Renal pelvis (tissue), 4 donors: ENCODE measurements around the gene MYT1. TPM values are rescaled to one million over a fixed set of nuclear protein-coding genes. Genes with fewer than 3 reads are reported as not detected.
"Not testable (repeated sequence)": the region's sequence is repeated elsewhere in the genome, so short reads cannot be mapped to it uniquely, and the experiment has no call there.

Experiments
- DNase-seq: peaks from one replicate; pipeline ENCODE4 v3.0.0-alpha.2; 2013
- polyA plus RNA-seq, 3 donors: library from polyadenylated mRNA; unstranded; fragments of 120-200 nt; gene quantifications; one replicate each; pipeline ENCODE4 v1.2.1, GENCODE V29; 2013; ENCODE audit not compliant: insufficient read length in 3 of 3

Gene MYT1
- polyA plus RNA-seq, 3 donors = 0.44 to 0.80 (median 0.61) TPM

DNA sequence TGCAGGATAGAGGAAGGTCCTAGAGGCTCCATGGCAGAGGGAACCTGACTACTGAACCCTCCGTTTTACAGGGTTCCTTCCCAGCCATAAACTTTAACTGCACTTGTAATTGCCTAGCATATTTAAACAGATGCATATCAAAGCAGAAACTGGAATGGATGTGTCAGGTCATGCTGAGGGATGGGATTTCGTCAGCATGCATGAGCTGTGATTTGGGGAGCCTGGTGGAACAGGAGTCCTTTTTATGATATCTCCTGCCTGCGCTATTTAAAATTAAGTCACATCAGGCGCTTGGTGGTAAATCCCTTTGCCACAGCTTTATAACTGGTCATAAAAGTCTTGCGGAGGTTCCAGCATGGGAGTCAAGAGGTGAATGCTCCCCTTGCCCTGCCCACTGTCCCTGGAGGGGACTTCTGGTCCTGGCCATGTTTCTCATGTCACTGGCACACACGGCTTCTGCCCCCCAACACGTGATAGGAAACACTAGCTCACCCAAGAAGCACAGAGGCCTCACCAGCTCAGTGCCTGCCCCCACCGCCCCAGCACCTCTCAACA lies 65.3 kb downstream of the MYT1 start:
- no peak for DNase-seq

- DNase-seq = no peak
Measured at GRCh38 chr20:64230461-64231145, 66.4 kb downstream of the MYT1 start.

DNA sequence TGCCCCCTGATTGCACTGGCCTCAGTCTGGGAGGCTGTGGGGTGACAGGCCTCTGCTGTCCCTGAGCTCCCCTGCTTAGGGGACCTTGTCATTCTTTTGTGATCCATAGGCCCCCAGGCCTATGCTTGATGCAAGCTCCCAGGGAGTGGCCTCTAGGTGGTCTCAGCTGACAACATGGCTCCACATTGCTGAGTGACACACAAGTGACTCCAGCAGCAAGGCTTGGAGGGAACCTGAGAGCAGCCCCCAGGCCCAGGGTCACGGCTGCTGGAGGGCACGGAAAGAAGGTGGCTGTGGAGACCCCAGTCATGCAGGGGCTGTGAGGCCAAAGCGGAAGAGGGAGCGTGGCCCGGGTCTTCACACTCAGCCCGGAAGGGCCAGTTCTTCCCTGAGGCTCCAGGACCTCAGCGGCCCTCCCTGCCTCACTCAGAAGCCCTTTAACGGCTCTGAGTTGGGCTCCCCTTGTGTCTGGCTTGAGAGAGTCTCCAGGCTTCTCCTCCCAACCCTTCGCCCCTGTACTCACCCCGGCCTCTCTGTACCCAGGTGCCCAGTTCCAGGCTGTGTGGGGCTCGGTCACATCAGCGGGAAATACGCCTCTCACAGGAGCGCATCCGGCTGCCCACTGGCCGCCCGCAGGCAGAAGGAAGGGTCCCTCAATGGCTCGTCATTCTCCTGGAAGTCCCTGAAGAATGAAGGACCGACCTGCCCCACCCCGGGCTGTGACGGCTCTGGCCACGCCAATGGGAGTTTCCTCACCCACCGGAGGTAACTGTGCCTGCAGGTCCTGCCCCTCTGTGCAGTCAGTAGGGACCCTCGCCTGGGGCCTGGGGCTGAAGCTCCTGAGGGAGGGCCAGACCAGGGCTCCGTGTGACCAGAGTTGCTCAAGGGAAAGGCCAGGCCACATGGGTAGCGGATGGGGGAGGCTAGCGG lies 67.6 kb downstream of the MYT1 start:
- DNase-seq = no peak

DNA sequence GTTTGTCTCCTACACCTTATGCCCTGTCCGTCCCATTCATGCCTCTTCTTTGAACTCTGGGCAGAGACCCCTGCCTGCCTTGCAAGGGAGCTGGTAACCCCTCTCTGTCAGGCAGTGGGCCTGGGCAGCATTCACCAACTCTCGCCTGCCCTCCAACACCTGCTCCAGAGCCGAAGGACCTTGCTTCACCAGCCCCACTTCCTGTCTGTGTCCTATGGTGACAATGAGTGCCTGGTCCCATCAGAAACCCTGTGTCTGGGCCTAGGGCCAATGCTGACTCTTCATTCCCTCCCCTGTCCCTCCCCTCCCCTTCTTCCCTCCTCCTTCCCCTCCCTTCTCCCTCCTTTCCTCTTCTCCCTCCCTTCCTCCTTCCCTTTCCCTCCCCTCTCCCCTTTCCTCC lies 68.5 kb downstream of the MYT1 start:
- DNase-seq = no peak

- no peak for DNase-seq
Measured at GRCh38 chr20:64233725-64234124, 69.5 kb downstream of the MYT1 start.

DNA sequence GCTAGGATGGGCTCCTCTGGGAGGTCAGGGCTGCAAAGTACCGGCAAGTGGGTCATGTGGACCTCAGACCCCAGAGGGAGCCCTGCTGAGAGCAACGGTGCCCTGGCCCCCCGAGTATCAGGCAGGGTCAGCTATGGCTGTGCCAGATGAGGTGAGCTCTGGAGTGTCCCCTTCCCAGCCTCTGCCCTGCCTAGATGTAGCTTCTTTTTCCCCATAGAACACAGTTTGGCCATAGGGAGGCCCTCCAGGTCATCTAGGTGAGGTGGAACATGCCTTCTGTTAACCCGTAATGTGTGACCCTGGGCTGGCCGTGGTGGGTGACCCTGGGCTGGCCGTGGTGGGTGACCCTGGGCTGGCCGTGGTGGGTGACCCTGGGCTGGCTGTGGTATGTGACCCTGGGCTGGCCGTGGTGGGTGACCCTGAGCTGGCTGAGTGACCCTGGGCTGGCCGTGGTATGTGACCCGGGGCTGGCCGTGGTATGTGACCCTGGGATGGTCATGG lies 70.1 kb downstream of the MYT1 start:
- DNase-seq = no peak

GRCh38 chr20:64234921-64235565 lies 70.8 kb downstream of the MYT1 start:
- DNase-seq = not testable (repeated sequence)

GRCh38 chr20:64236137-64237088 lies 72.2 kb downstream of the MYT1 start:
- DNase-seq = no peak

GRCh38 chr20:64237316-64237715 lies 73.1 kb downstream of the MYT1 start:
- DNase-seq = no peak

DNA sequence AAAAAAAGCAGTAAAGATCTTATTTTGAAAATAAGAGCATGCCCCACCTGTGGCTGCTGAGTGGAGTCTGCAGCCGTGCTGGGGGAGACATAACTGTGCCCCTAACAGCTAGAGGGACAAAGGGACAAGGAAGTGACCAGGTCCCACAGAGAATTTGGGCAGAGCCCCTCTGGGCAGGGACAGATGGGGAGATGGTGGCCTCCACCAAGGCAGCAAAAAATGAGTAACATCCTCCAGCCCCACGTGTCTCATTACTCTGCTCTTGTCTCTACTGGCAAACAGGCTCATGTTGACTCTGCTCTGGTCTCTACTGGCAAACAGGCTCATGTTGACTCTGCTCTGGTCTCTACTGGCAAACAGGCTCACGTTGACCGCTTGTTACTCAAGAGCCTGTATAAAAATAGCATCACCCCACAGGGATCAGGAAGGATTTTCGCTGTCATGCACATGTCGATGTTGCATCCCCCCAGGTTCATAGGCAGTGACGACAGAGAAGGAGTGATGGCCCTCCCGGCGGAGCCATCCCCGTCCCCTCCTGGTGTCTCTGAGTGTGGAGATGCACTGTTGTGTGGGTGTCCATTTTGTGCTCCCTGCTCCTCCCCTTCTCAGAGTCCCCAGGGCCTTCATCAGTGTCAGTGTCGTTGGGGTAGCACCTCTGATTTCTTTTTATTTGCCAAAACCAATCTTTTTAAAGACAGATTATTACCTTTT lies 74.0 kb downstream of the MYT1 start:
- no peak for DNase-seq

DNA sequence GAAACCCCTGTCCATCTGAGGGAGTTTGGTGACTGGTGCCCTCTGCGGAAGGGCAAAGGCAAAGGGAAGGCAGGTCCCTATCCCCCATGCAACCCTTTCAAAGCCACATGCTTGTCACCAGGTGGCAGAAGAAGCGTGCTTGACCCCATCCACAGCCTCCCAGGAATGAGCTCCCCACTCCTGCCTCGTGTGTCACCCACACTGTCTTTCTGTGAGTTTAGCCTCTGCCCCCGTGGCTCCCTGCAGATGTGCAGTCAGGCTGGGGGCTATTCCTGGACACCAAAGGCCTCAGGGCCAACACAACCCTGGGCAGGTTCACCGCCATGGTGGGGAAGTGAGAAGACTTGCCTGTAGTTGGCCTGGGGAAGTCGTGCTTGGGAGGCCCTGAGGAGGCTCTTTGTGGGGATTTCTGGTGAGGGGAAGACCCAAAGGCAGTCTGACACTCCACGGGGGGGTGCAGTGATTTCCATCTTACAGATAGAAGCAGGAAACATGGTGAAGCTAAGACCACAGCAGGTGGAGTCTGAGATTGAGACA lies 74.7 kb downstream of the MYT1 start:
- DNase-seq = no peak

- DNase-seq = no peak
Measured at GRCh38 chr20:64239449-64240242, 75.4 kb downstream of the MYT1 start.

- no peak for DNase-seq
Measured at GRCh38 chr20:64240243-64241015, 76.2 kb downstream of the MYT1 start.

GRCh38 chr20:64241061-64241460 lies 76.8 kb downstream of the MYT1 start:
- DNase-seq = no peak

GRCh38 chr20:64242003-64242796 lies 77.9 kb downstream of the MYT1 start:
- no peak for DNase-seq

- DNase-seq = no peak
Measured at GRCh38 chr20:64242797-64243475, 78.7 kb downstream of the MYT1 start.

- DNase-seq = no peak
Measured at GRCh38 chr20:64244281-64244805, 80.1 kb downstream of the MYT1 start.
